Sigmoid colon (tissue), 4 donors: ENCODE results near the gene SPRY1.

Experiments used
- POLR2A ChIP-seq, 2 donors: fragments of 450-650 bp; IDR thresholded peaks; one replicate each; pipeline ENCODE4 v1.6.1; 2016; ENCODE audit warnings: antibody characterized with exemption in 2 of 2, mild to moderate bottlenecking in 2 of 2, moderate library complexity in 2 of 2
- POLR2AphosphoS5 ChIP-seq, 4 donors: sonication (generic); formaldehyde crosslinking; IDR thresholded peaks; one replicate each; pipeline ENCODE4 v1.6.1; 2017; ENCODE audit warnings: antibody characterized with exemption in 4 of 4
- TF ChIP-seq, protein P1 (sequence below), 4 experiments: fragments of 450-650 bp in 3 of 4; fragments of 200-600 bp in 1 of 4; IDR thresholded peaks; one replicate each; pipeline ENCODE4 v1.5.1; 2016 to 2019; ENCODE audit warnings: antibody characterized with exemption in 4 of 4, mild to moderate bottlenecking in 3 of 4, moderate library complexity in 2 of 4

DNA sequence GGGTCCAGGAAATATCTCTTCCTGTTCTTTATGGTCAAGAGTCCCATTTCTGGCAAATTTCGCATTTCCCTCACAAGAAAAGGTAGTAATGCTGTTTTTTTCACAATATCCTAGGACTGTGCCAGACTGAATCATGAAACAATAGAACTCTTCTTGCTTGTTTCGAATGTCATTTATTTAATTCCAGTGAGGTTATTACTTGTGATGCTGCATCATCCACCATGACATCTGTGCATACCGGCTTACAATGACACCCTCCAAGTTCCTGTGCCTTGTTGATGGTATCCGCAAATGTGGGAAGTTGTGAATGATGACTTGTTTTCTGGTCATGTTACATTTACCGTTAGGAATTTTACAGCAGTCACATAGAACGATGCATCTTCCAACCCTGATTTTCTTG lies 42.9 kb upstream of the SPRY1 start:
- TF ChIP-seq, protein P1, sequence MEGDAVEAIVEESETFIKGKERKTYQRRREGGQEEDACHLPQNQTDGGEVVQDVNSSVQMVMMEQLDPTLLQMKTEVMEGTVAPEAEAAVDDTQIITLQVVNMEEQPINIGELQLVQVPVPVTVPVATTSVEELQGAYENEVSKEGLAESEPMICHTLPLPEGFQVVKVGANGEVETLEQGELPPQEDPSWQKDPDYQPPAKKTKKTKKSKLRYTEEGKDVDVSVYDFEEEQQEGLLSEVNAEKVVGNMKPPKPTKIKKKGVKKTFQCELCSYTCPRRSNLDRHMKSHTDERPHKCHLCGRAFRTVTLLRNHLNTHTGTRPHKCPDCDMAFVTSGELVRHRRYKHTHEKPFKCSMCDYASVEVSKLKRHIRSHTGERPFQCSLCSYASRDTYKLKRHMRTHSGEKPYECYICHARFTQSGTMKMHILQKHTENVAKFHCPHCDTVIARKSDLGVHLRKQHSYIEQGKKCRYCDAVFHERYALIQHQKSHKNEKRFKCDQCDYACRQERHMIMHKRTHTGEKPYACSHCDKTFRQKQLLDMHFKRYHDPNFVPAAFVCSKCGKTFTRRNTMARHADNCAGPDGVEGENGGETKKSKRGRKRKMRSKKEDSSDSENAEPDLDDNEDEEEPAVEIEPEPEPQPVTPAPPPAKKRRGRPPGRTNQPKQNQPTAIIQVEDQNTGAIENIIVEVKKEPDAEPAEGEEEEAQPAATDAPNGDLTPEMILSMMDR (IDR thresholded peaks at IDR 0.05) = no peak
- TF ChIP-seq POLR2AphosphoS5 (IDR thresholded peaks at IDR 0.05) (no peak), POLR2A (IDR thresholded peaks at IDR 0.05) (no peak)
